Measurements from ENCODE around the gene CAVIN1.
"Not testable (repeated sequence)": the region's sequence is repeated elsewhere in the genome, so short reads cannot be mapped to it uniquely, and the experiment has no call there.

The CAVIN1 gene

DNA sequence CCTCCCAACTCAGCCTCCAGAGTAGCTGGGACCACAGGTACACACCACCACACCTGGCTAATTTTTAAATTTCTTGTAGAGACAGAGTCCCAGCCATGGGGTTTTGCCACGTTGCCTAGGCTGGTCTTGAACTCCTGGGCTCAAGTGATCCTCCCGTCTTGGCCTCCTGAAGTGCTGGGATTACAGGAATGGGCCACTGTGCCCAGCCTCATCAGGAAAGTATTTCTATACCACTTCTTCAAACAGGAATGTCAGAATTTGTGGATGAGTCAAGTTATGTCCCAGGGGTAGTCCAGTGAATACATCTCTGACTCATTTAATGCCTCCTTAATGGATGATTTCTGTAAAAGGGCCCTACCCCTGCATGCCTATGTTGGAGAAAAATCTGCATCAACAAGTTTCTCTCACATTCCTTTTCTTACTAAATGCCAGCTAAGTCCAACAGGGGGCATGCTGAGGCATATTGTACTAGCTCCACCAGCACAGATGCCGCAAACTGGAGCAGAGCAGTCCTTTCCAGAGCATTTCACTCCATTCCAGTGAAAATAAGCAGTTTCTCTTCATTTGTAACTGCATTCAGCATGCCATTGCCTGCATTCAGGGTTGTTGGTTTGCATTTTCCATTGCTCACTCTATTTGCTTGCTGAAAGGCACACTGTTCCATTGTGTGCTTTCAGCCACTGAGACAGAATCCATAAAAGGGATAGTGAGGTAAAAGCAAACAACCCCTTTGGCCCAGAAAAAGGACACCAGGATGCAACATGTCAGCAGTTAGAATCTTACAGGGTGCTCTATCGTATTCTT is 5.3 kb upstream of the CAVIN1 start:
- H3K27me3 ChIP-seq (ENCODE audit: insufficient read depth, insufficient read length), result no peaks in the 10 kb centered on the region
- no peak overlapping the region for H3K9ac ChIP-seq (ENCODE audit: insufficient read length, low read depth)
- TF ChIP-seq YY1 (IDR thresholded peaks at IDR 0.05; ENCODE audit: insufficient read depth, insufficient read length) (no peak), ZNF274 (IDR thresholded peaks at IDR 0.05; ENCODE audit: low read depth, low read length) (no peak), SUZ12 (IDR thresholded peaks at IDR 0.05; ENCODE audit: extremely low read depth, insufficient read depth, insufficient read length) (no peak)
- H3K4me3 ChIP-seq (ENCODE audit: insufficient read length, low read depth), result no peak overlapping the region
- no peaks in the 10 kb centered on the region for H3K36me3 ChIP-seq (ENCODE audit: insufficient read depth, insufficient read length, low read length)
- DNase-seq (ENCODE audit: low read depth, low spot score), result no peak
- no peaks in the 10 kb centered on the region for H3K9me3 ChIP-seq (ENCODE audit: insufficient read depth, low read length)
- H3K4me1 ChIP-seq (ENCODE audit: insufficient read depth, insufficient read length), result peaks cover 10% of the 10 kb centered on the region

DNA sequence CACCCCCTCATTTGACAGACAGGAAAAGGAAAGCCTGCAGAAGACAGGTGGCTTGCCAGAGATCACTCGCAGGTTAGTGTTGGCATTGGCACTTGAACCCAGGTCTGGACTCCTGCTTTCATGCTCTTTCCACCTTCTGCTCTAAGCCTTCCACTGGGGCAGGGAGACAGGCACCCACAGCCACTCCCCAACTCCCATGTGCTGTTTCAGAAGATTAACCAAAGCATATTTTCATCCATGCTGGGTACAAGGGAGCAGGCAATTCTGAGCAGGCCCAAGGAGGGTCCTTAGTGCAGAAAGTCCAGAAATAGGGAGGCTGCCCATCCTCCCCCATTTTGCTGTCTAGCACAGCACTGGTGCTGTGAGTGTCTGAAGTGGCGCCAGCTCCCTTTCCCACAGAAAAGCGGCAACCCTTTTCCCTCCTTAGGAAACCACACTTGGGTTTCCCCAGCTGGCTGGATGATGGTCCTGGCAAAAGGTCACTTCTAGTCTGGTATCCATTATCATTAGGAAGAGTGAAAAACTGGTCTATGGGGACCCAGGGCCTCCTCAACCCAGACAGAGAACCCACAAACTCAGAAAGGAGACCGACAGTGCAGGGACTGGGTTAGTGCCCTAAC is 2.0 kb upstream of the CAVIN1 start:
- Histone ChIP-seq H3K9me3 (ENCODE audit: insufficient read depth, low read length) (no peaks in the 10 kb centered on the region), H3K27me3 (ENCODE audit: insufficient read depth, insufficient read length) (no peaks in the 10 kb centered on the region), H3K9ac (ENCODE audit: insufficient read length, low read depth) (no peak overlapping the region), H3K4me3 (ENCODE audit: insufficient read length, low read depth) (no peak overlapping the region), H3K36me3 (ENCODE audit: insufficient read depth, insufficient read length, low read length) (peaks cover 17% of the 10 kb centered on the region), H3K4me1 (ENCODE audit: insufficient read depth, insufficient read length) (peaks cover 18% of the 10 kb centered on the region)
- TF ChIP-seq YY1 (IDR thresholded peaks at IDR 0.05; ENCODE audit: insufficient read depth, insufficient read length) (no peak), SUZ12 (IDR thresholded peaks at IDR 0.05; ENCODE audit: extremely low read depth, insufficient read depth, insufficient read length) (no peak), ZNF274 (IDR thresholded peaks at IDR 0.05; ENCODE audit: low read depth, low read length) (no peak)
- DNase-seq (ENCODE audit: low read depth, low spot score), result no peak

DNA sequence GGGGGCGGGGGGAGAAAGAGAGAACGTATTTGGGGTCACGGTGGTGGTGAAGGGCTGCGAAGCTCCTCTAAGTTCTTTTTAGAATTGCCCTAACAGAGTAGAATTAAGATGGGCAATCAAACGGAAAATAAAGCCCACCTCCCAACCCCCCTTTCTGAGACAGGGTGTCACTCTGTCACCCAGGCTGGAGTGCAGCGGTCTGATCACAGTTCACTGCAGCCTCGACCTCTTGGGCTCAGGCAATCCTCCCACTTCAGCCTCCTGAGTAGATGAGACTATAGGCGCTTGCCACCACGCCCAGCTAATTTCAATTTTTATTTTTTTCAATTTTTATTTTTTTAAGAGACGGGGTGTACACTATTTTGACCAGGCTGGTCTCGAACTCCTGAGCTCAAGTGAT is 710 bp upstream of the CAVIN1 start:
- Histone ChIP-seq H3K4me1 (ENCODE audit: insufficient read depth, insufficient read length) (peaks cover 15% of the 10 kb centered on the region), H3K36me3 (ENCODE audit: insufficient read depth, insufficient read length, low read length) (peaks cover 25% of the 10 kb centered on the region), H3K9me3 (ENCODE audit: insufficient read depth, low read length) (no peaks in the 10 kb centered on the region), H3K27me3 (ENCODE audit: insufficient read depth, insufficient read length) (no peaks in the 10 kb centered on the region), H3K4me3 (ENCODE audit: insufficient read length, low read depth) (peak overlapping the region; percentile 27), H3K9ac (ENCODE audit: insufficient read length, low read depth) (peak overlapping the region; percentile 66)
- TF ChIP-seq SUZ12 (IDR thresholded peaks at IDR 0.05; ENCODE audit: extremely low read depth, insufficient read depth, insufficient read length) (no peak), ZNF274 (IDR thresholded peaks at IDR 0.05; ENCODE audit: low read depth, low read length) (no peak), YY1 (IDR thresholded peaks at IDR 0.05; ENCODE audit: insufficient read depth, insufficient read length) (no peak)
- DNase-seq (ENCODE audit: low read depth, low spot score), result no peak

DNA sequence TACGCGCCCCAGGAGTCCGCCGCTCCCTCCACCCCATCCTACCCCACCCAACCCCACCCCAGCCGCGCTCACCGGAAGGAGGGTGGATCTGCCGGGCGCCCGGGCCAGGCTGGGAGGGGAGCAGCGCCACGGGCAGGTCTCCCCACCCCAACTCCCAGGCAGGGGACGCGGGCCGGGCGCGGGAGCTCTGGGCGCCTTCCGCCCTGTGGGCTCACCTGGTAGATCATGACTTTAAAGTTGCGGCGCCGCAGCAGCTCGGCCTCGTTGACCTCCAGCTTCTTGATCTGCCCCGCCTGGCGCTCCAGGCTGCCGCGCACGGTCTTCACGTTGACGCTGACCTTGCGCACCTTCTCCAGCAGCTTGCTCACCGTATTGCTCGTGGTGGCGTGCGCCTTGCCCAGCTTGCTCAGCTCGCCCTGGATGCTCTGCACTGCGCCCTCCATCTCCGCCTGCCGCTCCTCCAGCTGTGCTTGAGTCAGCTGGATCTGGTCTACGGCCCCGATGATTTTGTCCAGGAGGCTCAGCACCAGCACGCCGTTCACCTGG is 571 bp downstream of the CAVIN1 start:
- Histone ChIP-seq H3K4me1 (ENCODE audit: insufficient read depth, insufficient read length) (peaks cover 15% of the 10 kb centered on the region), H3K9ac (ENCODE audit: insufficient read length, low read depth) (peak overlapping the region; percentile 98), H3K36me3 (ENCODE audit: insufficient read depth, insufficient read length, low read length) (peaks cover 36% of the 10 kb centered on the region), H3K4me3 (ENCODE audit: insufficient read length, low read depth) (peak overlapping the region; percentile 99), H3K9me3 (ENCODE audit: insufficient read depth, low read length) (no peaks in the 10 kb centered on the region), H3K27me3 (ENCODE audit: insufficient read depth, insufficient read length) (no peaks in the 10 kb centered on the region)
- no peak for DNase-seq (ENCODE audit: low read depth, low spot score)
- no peak for TF ChIP-seq SUZ12 (IDR thresholded peaks at IDR 0.05; ENCODE audit: extremely low read depth, insufficient read depth, insufficient read length)
- TF ChIP-seq ZNF274 (IDR thresholded peaks at IDR 0.05; ENCODE audit: low read depth, low read length), result no peak
- no peak for TF ChIP-seq YY1 (IDR thresholded peaks at IDR 0.05; ENCODE audit: insufficient read depth, insufficient read length)

DNA sequence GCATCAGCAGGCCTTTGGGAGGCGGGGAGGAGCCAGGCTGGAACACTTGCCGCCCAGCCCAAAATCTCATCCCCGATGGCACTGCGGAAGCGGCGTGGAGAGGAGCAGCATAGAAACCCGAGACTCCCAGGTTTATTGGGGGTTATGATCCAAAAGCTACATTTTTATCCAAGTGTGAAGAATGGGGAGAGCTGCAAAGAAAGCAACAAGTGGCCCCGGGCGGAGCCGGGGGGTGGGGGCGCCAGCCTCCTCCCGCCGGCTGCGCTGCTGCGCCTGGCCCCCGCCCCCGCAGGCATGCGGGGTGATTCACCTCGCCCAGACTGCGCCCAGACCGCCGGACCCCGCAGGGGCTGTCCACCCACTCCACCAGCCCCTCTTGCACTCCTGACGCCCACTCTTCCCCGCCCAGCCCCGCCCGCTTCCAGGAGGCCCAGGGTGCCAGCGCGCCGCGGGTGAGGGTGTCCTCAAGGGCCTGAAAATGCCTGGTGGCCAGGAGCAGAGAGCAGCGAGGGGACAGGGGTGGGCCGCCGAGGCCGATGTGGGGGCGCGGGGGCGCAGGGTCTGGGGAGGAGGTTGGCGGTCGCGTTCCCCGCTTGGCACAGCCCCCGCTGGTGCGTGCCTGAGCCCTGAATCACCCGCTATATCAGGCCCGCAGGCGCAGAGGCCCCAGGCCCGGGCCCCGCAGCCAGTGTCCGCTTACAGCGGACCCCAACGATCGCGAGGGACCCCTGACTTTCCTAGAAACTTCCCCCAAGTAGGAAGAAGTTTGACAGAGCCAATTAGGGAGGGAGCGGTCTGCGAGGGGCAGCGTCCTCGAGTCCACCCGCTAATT is 1.3 kb downstream of the CAVIN1 start:
- no peak for TF ChIP-seq ZNF274 (IDR thresholded peaks at IDR 0.05; ENCODE audit: low read depth, low read length)
- no peak for TF ChIP-seq SUZ12 (IDR thresholded peaks at IDR 0.05; ENCODE audit: extremely low read depth, insufficient read depth, insufficient read length)
- TF ChIP-seq YY1 (IDR thresholded peaks at IDR 0.05; ENCODE audit: insufficient read depth, insufficient read length), result no peak
- Histone ChIP-seq H3K9ac (ENCODE audit: insufficient read length, low read depth) (peak overlapping the region; percentile 98), H3K27me3 (ENCODE audit: insufficient read depth, insufficient read length) (no peaks in the 10 kb centered on the region), H3K4me3 (ENCODE audit: insufficient read length, low read depth) (peak overlapping the region; percentile 99), H3K36me3 (ENCODE audit: insufficient read depth, insufficient read length, low read length) (peaks cover 44% of the 10 kb centered on the region), H3K4me1 (ENCODE audit: insufficient read depth, insufficient read length) (peaks cover 18% of the 10 kb centered on the region), H3K9me3 (ENCODE audit: insufficient read depth, low read length) (no peaks in the 10 kb centered on the region)
- DNase-seq (ENCODE audit: low read depth, low spot score), result no peak

DNA sequence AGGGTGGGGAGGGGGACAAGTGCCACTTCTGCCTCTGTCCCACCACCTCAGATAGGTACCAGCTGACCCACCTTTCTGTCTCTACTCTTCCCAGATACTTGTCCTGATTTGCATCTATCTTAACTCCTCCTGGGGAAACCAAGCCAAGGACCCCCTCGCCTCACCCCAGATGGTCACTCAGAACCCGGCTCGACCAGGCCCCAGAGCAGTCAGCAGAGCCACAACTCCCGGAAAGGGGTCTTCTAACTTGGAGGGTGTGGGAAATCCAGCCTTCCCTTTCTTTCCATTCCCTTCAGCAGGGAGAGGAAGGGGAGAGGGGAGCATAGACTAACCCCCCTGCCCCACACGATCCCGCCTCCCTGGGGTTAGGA is 1.9 kb downstream of the CAVIN1 start:
- no peak for TF ChIP-seq ZNF274 (IDR thresholded peaks at IDR 0.05; ENCODE audit: low read depth, low read length)
- no peak for TF ChIP-seq YY1 (IDR thresholded peaks at IDR 0.05; ENCODE audit: insufficient read depth, insufficient read length)
- no peak for TF ChIP-seq SUZ12 (IDR thresholded peaks at IDR 0.05; ENCODE audit: extremely low read depth, insufficient read depth, insufficient read length)
- peaks cover 47% of the 10 kb centered on the region for H3K36me3 ChIP-seq (ENCODE audit: insufficient read depth, insufficient read length, low read length)
- no peaks in the 10 kb centered on the region for H3K27me3 ChIP-seq (ENCODE audit: insufficient read depth, insufficient read length)
- H3K4me1 ChIP-seq (ENCODE audit: insufficient read depth, insufficient read length), result peaks cover 19% of the 10 kb centered on the region
- DNase-seq (ENCODE audit: low read depth, low spot score), result no peak
- H3K4me3 ChIP-seq (ENCODE audit: insufficient read length, low read depth), result peak overlapping the region; percentile 99
- peak overlapping the region; percentile 98 for H3K9ac ChIP-seq (ENCODE audit: insufficient read length, low read depth)
- H3K9me3 ChIP-seq (ENCODE audit: insufficient read depth, low read length), result no peaks in the 10 kb centered on the region

DNA sequence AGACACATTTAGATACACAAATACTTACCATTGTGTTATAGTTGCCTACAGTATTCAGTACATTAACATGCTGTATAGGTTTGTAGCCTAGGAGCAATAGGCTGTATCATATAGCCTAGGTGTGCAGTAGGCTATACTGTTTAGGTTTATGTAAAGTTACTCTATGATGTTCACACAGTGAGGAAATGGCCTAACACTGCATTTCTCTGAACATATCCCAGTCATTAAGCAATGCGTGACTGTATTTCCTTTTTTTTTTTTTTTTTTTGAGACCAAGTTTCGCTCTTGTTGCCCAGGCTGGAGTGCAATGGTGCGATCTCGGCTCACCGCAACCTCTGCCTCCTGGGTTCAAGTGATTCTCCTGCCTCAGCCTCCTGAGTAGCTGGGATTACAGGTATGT is 5.1 kb downstream of the CAVIN1 start:
- H3K4me3 ChIP-seq (ENCODE audit: insufficient read length, low read depth); H3K27me3 ChIP-seq (ENCODE audit: insufficient read depth, insufficient read length); H3K9me3 ChIP-seq (ENCODE audit: insufficient read depth, low read length); H3K9ac ChIP-seq (ENCODE audit: insufficient read length, low read depth); DNase-seq (ENCODE audit: low read depth, low spot score): not testable (repeated sequence)
- Histone ChIP-seq H3K4me1 (ENCODE audit: insufficient read depth, insufficient read length) (peaks cover 14% of the 10 kb centered on the region), H3K36me3 (ENCODE audit: insufficient read depth, insufficient read length, low read length) (peaks cover 70% of the 10 kb centered on the region)

Data from NT2/D1 (cell line).